Activated T-helper 17 cell treated with anti-CD3 and anti-CD28 coated beads, Interleukin-2, amount 50 U/mL, for 72 hours (primary cell): ENCODE data around the gene CSNK1A1. TPM values are rescaled to one million over a fixed set of nuclear protein-coding genes. Genes with fewer than 3 reads are reported as not detected.
A peak's percentile ranks its signal among the peaks of the same experiment; 100 is the strongest.
"Not testable (repeated sequence)": the region's sequence is repeated elsewhere in the genome, so short reads cannot be mapped to it uniquely, and the experiment has no call there.

Experiments used
- ATAC-seq: fragments of 150-1000 bp; cut with Tn5 transposase; replicated peaks from 2 replicates; pipeline ENCODE4 v1.10.0; 2021; ENCODE audit warnings: mild to moderate bottlenecking, moderate library complexity
- H3K27ac Mint-ChIP-seq: one replicate; pipeline ENCODE4 v1.8.0; 2022; ENCODE audit warnings: mixed read lengths
- H3K27me3 Mint-ChIP-seq: one replicate; pipeline ENCODE4 v1.8.0; 2022; ENCODE audit warnings: mixed read lengths
- H3K36me3 Mint-ChIP-seq: one replicate; pipeline ENCODE4 v1.8.0; 2022; ENCODE audit warnings: low read depth, mild to moderate bottlenecking, mixed read lengths
- H3K4me1 Mint-ChIP-seq: one replicate; pipeline ENCODE4 v1.8.0; 2022; ENCODE audit warnings: mixed read lengths
- H3K4me3 Mint-ChIP-seq: one replicate; pipeline ENCODE4 v1.8.0; 2022; ENCODE audit warnings: mild to moderate bottlenecking, mixed read lengths
- H3K9me3 Mint-ChIP-seq: one replicate; pipeline ENCODE4 v1.8.0; 2022; ENCODE audit warnings: mixed read lengths
- total RNA-seq, 2 donors: library from RNA; stranded (reverse); gene quantifications; one replicate each; pipeline ENCODE4 v1.2.3, GENCODE V29; 2022

Gene CSNK1A1
- total RNA-seq, 2 donors from 2014 or later, result 167 to 175 TPM

- peak overlapping the region; percentile 70 for H3K4me3 Mint-ChIP-seq
- H3K36me3 Mint-ChIP-seq, result no peaks in the 10 kb centered on the region
These were observed 30.9 kb upstream of the CSNK1A1 start for GRCh38 chr5:149581931-149582768.

GRCh38 chr5:149581192-149581861 lies 30.1 kb upstream of the CSNK1A1 start, which contains the start of gene ARHGEF37:
Gene ARHGEF37, plus strand, starts transcription at chr5:149581498. Its CDS starts 16,272 bp downstream, at chr5:149597770.
- H3K9me3 Mint-ChIP-seq, result no peaks in the 10 kb centered on the region
- H3K36me3 Mint-ChIP-seq, result no peaks in the 10 kb centered on the region
- peak within 1 kb of the TSS; percentile 52 for H3K27ac Mint-ChIP-seq
- H3K4me1 Mint-ChIP-seq, result no peaks in the 10 kb centered on the region
- peak; percentile 62 for ATAC-seq
- H3K4me3 Mint-ChIP-seq, result peak within 1 kb of the TSS; percentile 70
- peaks cover 13% of the 10 kb centered on the region for H3K27me3 Mint-ChIP-seq

More at GRCh38 chr5:149581931-149582768, 30.9 kb upstream of the CSNK1A1 start:
- H3K27ac Mint-ChIP-seq, result no peak overlapping the region
- no peak for ATAC-seq
- H3K9me3 Mint-ChIP-seq, result no peaks in the 10 kb centered on the region
- H3K27me3 Mint-ChIP-seq, result peaks cover 13% of the 10 kb centered on the region
- peaks cover 4% of the 10 kb centered on the region for H3K4me1 Mint-ChIP-seq

DNA sequence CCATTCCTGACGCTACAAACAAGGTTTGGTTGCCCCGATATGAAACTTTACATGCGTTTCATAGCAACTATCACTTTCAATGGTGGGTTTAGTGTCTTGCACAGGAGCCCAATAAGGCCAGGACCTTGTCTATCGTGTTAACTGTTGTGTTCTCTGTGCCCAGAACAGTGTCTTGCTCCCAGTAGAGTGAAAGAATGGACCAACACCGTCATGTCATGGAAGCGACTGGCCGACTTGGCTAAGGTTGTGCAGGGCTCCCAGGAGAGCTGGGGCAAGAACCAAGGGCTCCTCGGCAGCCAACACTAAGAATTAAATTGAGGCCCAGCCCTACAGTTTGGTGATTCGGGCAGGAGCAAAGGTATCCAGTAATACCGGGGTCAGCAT lies 29.6 kb upstream of the CSNK1A1 start:
- Mint-ChIP-seq H3K27ac (peak overlapping the region; percentile 52), H3K4me1 (no peaks in the 10 kb centered on the region), H3K27me3 (peaks cover 13% of the 10 kb centered on the region), H3K4me3 (peak overlapping the region; percentile 70), H3K36me3 (no peaks in the 10 kb centered on the region), H3K9me3 (no peaks in the 10 kb centered on the region)
- ATAC-seq, result peak; percentile 6

DNA sequence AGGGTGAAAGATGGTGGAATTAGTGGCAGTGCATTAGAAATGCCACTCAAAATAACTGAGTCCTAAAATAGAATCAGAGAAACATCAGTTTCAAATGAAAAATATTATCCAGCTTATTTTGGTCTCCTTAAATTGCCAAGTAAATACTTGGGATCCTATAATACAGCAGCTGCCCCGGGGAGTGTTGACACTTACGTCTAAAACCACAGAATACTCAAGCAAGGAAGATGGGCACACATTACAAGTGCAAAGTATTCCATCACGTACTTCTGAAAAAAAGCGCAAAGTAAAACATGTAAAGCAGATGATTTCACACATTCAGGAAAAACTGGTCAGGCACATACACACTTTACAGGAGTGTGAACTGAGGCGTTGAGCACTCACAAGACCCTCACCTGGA lies 27.7 kb upstream of the CSNK1A1 start:
- H3K4me3 Mint-ChIP-seq, result no peak overlapping the region
- no peaks in the 10 kb centered on the region for H3K4me1 Mint-ChIP-seq
- H3K9me3 Mint-ChIP-seq, result no peaks in the 10 kb centered on the region
- no peaks in the 10 kb centered on the region for H3K36me3 Mint-ChIP-seq
- no peak overlapping the region for H3K27ac Mint-ChIP-seq
- H3K27me3 Mint-ChIP-seq, result peaks cover 13% of the 10 kb centered on the region
- no peak for ATAC-seq

DNA sequence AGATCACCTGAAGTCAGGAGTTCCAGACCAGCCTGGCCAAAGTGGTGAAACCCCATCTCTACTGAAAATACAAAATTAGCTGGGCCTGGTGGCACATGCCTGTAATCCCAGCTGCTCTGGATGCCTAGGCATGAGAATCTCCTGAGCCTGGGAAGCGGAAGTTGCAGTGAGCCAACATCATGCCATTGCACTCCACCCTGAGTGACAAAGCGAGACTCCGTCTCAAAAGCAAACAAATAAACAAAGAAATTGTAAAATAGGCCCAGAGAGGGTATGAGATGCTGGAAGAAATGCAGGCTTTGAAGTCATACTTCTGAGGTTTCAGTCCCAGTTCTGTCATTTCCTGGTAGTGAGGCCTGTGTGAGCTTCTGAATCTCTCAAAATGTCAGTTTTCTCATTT lies 24.8 kb upstream of the CSNK1A1 start:
- peak; percentile 91 for ATAC-seq
- Mint-ChIP-seq H3K4me1 (no peaks in the 10 kb centered on the region), H3K27me3 (peaks cover 9% of the 10 kb centered on the region), H3K4me3 (no peak overlapping the region), H3K9me3 (no peaks in the 10 kb centered on the region), H3K36me3 (no peaks in the 10 kb centered on the region), H3K27ac (no peak overlapping the region)

DNA sequence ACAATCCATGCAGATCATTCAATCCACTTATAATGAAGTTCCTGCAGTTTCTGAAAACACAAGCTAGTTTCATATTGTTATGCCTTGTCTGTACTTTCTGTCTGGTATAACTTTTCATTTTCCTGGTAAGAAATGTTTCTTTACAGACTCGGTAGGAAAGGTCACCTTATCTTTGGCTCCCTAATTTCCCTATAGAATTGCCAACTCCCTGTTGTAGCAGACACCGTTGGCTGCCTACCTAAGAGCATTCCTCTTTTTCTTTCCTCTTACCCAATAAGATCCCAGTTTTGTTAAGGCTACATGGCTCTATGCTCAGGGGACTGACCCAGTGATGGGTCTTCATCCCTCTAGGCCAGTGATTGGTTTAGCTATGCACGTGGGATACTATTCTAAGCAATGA lies 23.9 kb upstream of the CSNK1A1 start:
- Mint-ChIP-seq H3K27me3 (peaks cover under 1% of the 10 kb centered on the region), H3K36me3 (no peaks in the 10 kb centered on the region), H3K4me1 (no peaks in the 10 kb centered on the region), H3K4me3 (no peak overlapping the region), H3K9me3 (no peaks in the 10 kb centered on the region), H3K27ac (no peak overlapping the region)
- no peak for ATAC-seq

DNA sequence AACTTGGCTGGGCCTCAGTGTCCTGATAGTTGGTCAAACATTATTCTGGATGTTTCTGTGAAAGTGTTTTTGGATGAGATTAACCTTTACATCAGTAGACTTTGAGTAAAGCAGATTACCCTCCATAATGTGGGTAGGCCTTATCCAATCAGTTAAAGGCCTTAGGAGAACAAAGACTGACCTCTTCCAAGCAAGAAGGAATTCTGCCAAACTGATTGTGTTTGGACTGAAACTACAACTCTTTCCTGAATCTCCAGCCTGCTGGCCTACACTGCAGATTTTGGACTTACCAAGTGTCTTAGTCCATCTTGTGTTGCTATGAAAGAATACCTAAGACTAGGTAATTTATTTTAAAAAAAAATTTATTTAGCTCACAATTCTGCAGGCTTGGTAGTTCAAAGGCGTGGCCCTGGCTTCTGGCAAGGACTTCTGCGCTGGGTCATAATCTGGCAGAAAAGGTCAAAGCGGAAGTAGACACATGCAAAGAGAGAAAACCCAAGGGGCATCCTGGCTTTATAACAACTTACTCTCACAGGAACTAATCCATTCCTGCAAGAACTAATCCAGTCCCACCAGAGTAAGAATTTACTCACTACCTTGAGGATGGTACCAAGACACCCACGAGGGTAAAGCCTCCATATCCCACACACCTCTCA lies 21.5 kb upstream of the CSNK1A1 start:
- Mint-ChIP-seq H3K27ac (no peak overlapping the region), H3K4me1 (no peaks in the 10 kb centered on the region), H3K4me3 (no peak overlapping the region), H3K27me3 (no peaks in the 10 kb centered on the region), H3K36me3 (no peaks in the 10 kb centered on the region), H3K9me3 (no peaks in the 10 kb centered on the region)
- ATAC-seq, result no peak

- ATAC-seq, result no peak
- Mint-ChIP-seq H3K36me3 (no peaks in the 10 kb centered on the region), H3K4me1 (no peaks in the 10 kb centered on the region), H3K4me3 (no peak overlapping the region), H3K9me3 (no peaks in the 10 kb centered on the region), H3K27me3 (no peaks in the 10 kb centered on the region), H3K27ac (no peak overlapping the region)
These were observed 20.9 kb upstream of the CSNK1A1 start for GRCh38 chr5:149572170-149572569.

DNA sequence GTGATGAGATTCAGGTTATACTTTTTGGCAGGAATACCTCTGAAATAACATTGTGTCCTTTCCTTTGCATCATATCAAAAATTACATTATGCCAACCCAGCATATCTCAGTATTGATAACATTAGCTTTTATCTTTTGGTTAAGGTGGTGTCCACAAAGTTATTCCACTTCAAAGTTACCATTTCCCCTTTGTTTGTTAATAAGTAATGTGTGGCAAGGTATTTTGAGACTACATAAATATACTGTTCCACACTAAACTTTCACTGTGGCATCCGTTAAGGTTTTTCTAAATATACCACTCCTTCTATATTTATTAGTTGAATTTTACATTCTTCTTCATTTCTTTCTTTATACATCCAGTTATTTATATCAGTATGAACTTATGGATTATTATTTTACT lies 16.0 kb upstream of the CSNK1A1 start:
- Mint-ChIP-seq H3K27ac (no peak overlapping the region), H3K4me3 (no peak overlapping the region)
- no peak for ATAC-seq

DNA sequence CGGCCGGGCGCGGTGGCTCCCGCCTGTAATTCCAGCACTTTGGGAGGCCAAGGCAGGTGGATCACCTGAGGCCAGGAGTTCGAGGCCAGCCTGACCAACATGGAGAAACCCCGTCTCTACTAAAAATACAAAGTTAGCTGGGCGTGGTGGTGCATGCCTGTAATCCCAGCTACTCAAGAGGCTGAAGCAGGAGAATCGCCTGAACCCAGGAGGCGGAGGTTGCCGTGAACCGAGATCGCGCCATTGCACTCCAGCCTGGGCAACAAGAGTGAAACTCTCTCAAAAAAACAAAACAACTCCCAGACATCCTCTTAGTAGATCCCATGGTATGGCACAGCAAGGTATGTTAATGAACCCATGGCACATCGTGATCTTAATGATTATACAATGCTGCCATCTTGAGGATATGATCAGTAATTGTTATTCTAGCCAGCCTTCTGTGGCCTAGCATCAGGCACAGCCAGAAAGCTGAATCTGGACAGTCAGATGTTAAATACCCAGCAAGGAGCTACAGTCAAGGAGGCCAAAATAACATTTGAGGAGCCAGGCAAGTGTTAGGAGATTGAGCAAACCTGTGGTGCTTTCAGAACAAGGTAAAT lies 13.4 kb upstream of the CSNK1A1 start:
- not testable (repeated sequence) for H3K27me3 Mint-ChIP-seq, H3K9me3 Mint-ChIP-seq, H3K27ac Mint-ChIP-seq, H3K4me3 Mint-ChIP-seq, H3K36me3 Mint-ChIP-seq
- ATAC-seq, result peak; percentile 92
- peaks cover 14% of the 10 kb centered on the region for H3K4me1 Mint-ChIP-seq

More for the DNA sequence above, 16.0 kb upstream of the CSNK1A1 start:
- H3K4me1 Mint-ChIP-seq, result peaks cover 6% of the 10 kb centered on the region
- H3K27me3 Mint-ChIP-seq, result no peaks in the 10 kb centered on the region
- no peaks in the 10 kb centered on the region for H3K9me3 Mint-ChIP-seq
- no peaks in the 10 kb centered on the region for H3K36me3 Mint-ChIP-seq

DNA sequence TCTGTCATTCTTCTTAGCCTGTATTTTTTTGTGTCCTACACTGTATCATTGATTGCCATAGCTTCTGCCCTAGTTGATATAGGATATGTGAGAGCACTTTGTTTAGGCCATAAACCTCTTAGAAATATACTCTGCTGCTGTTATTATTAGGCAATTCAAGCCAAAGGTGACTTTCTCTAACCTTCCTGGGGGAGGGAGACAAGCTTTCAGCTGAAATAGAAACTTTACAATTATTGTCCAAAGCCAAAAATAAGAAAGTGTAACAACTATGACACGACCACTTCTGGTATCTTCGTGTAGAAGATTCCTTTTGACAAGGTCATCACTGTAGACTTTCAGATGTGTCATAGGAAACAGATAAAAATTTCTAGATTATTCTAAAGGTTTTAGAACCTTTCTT lies 12.2 kb upstream of the CSNK1A1 start:
- no peak for ATAC-seq
- H3K4me3 Mint-ChIP-seq, result no peak overlapping the region
- H3K4me1 Mint-ChIP-seq, result peaks cover 14% of the 10 kb centered on the region
- no peaks in the 10 kb centered on the region for H3K36me3 Mint-ChIP-seq
- no peaks in the 10 kb centered on the region for H3K27me3 Mint-ChIP-seq
- H3K27ac Mint-ChIP-seq, result peak overlapping the region; percentile 17
- no peaks in the 10 kb centered on the region for H3K9me3 Mint-ChIP-seq

GRCh38 chr5:149561848-149562247 lies 10.6 kb upstream of the CSNK1A1 start:
- H3K4me3 Mint-ChIP-seq, result peak overlapping the region; percentile 27
- ATAC-seq, result peak; percentile 89
- H3K9me3 Mint-ChIP-seq, result no peaks in the 10 kb centered on the region
- no peaks in the 10 kb centered on the region for H3K36me3 Mint-ChIP-seq
- no peak overlapping the region for H3K27ac Mint-ChIP-seq
- peaks cover 14% of the 10 kb centered on the region for H3K4me1 Mint-ChIP-seq
- H3K27me3 Mint-ChIP-seq, result no peaks in the 10 kb centered on the region

- H3K4me1 Mint-ChIP-seq, result peaks cover 14% of the 10 kb centered on the region
- no peaks in the 10 kb centered on the region for H3K9me3 Mint-ChIP-seq
- H3K27me3 Mint-ChIP-seq, result no peaks in the 10 kb centered on the region
- no peak overlapping the region for H3K4me3 Mint-ChIP-seq
- H3K36me3 Mint-ChIP-seq, result no peaks in the 10 kb centered on the region
- no peak for ATAC-seq
- no peak overlapping the region for H3K27ac Mint-ChIP-seq
These were observed 8.5 kb upstream of the CSNK1A1 start for GRCh38 chr5:149559706-149560105.

DNA sequence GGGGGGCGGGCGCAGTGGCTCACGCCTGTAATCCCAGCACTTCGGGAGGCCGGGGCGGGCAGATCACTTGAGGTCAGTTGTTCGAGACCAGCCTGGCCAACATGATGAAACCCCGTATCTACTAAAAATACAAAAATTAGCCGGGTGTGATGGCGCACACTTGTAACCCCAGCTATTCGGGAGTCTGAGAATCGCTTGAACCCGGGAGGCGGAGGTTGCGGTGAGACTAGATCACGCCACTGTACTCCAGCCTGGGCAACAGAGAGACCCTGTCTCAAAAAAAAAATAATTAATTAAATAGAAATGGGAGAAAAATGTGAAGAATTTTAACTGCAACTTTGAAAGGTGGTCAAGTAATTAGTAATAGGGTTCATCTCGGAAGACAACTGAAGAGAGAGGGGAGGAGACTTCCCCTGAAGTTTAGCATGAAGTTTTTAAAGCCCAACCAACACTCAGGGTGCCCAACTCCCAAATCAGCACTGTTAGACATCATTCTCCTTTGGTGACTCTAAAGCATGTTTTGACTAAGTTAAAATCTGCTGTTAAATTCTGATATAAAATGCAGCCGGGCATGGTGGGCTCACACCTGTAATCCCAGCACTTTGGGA lies 1.4 kb upstream of the CSNK1A1 start:
- H3K4me3 Mint-ChIP-seq, result no peak overlapping the region
- H3K4me1 Mint-ChIP-seq, result peaks cover 11% of the 10 kb centered on the region

More for the DNA sequence above, 1.4 kb upstream of the CSNK1A1 start:
- no peaks in the 10 kb centered on the region for H3K27me3 Mint-ChIP-seq
- H3K36me3 Mint-ChIP-seq, result peaks cover 39% of the 10 kb centered on the region
- no peak overlapping the region for H3K27ac Mint-ChIP-seq
- ATAC-seq, result no peak
- H3K9me3 Mint-ChIP-seq, result no peaks in the 10 kb centered on the region
